HG03432 (cell line): Measurements from ENCODE around the gene EIF2B4.
A peak's percentile ranks its signal among the peaks of the same experiment; 100 is the strongest.
"Not testable (repeated sequence)": the region's sequence is repeated elsewhere in the genome, so short reads cannot be mapped to it uniquely, and the experiment has no call there.

Experiments used
- ATAC-seq: cut with Tn5 transposase; IDR thresholded peaks from one replicate; pipeline ENCODE4 v1.9.1; 2021; ENCODE audit warnings: mild to moderate bottlenecking, moderate library complexity; ENCODE audit not compliant: unreplicated experiment

EIF2B4 gene

DNA sequence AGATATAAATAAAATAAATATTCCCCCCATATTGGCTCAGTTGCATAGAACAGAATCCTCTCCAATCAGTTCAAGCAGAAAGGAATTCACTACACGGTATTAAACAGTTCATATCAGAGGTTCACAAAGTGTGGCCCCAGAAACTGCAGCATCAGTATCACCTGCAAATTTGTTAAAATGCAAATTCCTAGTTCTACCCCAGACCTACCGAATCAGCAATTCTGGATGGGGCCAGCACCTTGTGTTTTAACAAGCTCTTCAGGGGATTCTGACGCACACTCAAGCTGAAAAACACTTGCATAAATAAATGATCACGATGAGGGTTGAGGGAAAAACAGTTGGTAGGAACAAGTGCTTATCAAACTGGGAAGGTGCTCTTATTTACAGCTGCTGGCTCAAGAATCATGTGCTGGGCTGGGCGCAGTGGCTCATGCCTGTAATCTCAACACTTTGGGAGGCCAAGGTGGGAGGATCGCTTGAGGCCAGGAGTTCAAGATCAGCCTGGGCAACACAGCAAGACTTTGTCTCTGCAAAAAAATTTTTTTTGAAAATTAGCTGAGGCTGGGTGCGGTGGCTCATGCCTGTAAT, 19.9 kb downstream of the EIF2B4 start:
- ATAC-seq = no peak

DNA sequence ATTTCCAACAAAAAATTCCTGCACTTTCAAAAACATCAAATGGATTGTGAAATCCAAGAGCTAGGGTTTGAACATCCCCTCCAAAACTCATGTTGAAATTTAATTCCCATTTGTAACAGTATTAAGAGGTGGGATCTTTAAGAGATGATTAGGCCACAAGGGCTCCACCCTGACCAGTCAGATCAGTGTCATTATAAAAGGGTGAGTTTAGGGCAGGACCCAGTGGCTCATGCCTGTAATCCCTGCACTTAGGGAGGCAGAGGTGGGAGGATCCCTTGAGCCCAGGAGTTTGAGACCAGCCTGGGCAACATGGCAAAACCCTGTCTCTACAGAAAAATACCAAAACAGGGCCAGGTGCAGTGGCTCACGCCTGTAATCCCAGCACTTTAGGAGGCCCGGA, 22.5 kb downstream of the EIF2B4 start:
- ATAC-seq = no peak

DNA sequence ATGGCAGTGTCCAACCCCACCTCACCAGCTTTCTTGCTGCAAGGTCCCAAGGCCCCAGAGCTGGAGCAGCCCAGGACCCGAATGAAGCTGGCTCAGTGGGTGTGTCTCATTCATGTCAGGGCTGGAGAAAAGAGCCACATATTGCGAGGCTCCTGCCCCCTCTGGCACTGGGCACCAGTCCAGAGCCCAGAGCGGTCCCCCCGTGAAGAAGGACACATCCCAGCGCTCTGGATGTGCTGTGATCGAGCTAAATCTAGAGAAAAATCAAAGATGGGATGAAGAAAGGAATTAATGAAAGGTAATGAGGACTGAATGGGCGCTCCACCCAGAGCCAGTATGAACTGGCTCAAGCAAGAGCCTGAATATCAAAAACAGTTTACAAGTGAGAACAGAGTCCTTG, 34.0 kb downstream of the EIF2B4 start:
- ATAC-seq = no peak

DNA sequence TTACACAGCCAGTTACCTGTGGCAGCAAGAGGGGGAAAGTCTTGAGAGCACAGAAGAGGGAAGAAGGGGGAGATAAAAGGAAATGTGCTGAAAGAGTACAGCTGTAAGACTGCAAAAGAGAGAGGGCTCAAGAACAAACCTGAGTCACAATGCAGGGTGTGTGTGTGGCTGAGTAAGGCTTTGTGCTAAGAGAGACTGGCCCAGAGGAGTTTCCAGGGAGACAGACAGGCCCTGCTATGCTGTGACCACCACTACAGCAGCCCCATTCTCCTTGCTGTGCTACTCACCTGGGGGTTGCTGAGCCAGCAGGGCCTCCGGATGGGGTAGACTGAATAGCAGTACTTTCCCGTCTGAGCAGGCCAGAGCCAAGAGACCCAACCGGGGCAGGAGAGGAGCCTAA, 34.8 kb downstream of the EIF2B4 start:
- no peak for ATAC-seq

DNA sequence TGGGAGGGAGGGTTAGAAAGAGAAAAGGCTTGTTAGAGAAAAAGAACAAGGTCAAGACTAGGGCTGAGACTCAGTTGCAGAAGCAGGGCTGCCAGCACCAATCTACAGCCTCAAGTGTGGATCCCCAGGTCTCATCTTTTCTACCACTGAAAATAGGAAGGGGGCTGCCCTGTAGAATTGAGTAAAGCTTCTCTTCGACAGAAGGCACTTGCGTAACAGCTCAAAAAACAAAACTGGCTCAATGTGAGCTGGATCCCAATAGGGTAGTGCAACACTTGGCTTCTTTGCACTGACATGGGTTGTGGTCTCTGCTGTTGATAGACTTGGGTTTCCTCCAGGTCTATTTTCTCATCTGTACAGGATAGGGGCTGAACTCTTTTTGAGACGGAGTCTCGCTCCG, 45.4 kb downstream of the EIF2B4 start:
- no peak for ATAC-seq

DNA sequence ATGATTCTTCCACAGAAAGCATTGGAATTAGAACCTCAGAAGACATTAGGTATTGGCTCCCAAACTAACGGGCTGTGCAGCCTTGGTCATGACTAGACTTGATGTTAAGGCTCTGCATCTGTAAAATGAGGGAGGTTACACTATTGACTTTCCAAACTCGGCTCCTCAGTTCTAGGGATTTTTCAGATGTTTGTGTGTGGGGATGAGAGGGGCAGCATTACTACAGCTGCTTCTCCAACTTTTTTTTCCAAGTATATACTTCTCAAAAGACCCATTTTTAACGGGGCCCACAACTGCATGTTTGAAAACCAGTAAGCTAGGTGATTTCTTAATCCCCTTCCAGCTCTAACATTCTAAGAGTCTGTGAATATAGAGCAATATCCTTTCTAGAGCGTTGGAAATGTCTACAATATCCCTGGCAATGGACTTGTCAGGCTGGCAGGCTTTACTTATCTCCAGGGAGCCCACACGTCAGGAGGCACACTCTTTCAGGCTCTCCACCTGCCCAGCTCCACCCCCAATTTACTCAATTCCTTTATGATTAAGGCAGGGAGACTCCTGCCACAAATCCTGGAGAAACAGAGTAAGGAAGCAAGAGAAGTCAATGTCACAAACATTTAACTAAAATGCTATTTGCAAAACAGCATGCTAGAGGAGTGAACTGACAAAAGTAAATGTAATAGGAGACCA, 46.4 kb downstream of the EIF2B4 start:
- ATAC-seq = no peak

DNA sequence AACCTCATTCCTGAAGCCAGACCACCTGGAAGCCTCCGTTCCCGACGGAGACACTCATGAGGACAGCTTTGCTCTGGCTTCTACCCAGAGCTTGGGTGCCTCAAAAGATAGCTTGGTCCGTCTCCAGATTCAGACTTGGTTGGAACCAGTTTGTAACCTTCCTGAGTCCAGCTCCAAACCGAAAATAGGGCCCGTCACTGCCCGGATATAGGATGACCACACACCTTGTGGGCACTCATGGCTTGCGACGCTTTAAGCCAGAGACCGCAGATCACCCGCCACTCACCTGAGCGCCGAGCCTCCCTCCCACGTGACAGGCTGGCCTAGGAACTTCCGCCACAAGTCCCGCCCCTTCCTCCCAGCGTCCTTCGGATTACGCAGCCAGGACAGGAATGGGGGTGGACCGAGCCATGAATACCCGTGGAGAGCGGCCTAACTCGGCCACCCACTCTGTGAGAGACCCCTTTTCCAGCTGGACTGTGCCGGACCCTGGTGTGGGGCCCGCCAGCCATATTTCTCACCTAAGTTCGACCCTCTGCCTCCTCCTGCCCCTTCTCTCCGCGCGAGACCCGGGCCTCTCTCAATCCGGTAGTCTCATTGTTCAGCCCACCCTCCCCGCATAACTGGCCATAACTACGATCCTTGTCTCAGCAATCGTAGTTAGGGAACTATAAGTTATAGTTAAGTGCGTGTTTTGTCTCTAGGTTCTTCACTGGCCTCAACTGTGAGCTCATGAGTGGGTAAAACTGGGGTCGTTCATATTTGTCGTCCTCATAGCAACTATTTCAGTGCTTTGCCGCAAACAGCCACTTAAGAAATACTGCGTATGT, 47.2 kb downstream of the EIF2B4 start, which contains the start of gene MPV17:
TSS of gene MPV17 (minus strand) at position 332 of the 830 bp plus-strand sequence. CDS start 580 bp downstream, outside the sequence.
- peak; percentile 94 for ATAC-seq

DNA sequence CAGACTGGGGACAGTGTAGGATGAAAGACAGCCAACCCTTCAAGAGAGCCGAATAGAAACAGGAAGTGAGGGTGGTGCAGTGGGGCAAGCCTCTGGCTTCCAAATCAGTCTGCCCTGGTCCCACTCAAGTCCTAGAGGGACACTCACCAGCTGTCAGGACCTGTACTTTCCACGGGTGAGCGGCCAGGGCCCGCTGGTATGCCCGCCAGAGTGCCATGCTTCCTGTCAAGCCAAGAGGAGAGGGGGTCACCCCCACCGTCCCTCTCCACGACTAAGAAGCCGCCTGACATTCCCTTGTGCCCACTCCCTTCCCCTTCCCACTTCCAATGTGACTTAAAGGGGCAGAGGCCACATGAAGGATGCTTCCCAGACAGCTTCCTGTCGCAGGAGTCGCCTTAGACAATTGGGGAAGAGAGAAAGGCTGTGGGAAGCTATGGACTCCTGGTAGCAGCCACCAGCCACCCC, 47.8 kb downstream of the EIF2B4 start:
- ATAC-seq = peak; percentile 33

DNA sequence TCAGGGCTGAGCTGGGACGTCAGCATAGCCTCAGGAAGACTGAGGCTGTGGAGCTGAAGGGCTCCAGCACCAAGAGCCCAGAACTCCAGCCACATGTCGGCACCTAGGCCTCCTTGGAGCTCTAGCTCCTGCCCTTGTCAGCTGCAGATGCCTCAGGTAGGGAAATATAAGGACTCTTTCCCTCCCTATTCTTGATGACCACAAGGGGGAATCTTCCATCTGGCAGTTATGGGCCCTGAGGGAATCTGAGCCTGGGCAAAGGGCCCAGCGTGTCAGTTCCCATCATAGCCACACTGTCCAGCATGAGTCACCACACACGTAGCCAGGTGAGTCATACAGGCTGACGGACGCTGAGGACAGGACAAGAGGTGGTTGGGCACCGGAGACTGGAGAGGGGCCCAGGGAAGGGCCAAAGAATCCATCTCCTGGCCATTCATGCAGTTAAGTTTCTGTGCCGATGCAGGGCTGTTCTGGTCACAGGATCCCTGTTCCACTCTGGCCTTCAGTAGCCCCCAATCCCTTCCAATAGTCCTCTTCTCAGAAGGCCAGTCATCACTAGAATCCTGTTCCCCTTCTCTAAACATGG, 49.1 kb downstream of the EIF2B4 start:
- ATAC-seq = no peak

DNA sequence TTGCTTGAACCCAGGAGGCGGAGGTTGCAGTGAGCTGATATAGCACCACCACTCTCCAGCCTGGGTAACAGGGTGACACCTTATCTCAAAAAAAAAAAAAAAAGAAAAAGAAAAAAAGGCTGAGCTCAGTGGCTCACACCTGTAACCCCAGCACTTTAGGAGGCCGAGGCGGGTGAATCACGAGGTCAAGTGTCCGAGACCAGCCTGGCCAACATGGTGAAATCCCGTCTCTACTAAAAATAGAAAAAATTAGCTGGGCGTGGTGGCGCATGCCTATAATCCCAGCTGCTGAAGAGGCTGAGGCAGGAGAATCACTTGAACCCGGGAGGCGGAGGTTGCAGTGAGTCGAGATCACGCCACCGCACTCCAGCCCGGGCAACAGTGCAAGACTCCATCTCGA, 50.3 kb downstream of the EIF2B4 start:
- not testable (repeated sequence) for ATAC-seq

DNA sequence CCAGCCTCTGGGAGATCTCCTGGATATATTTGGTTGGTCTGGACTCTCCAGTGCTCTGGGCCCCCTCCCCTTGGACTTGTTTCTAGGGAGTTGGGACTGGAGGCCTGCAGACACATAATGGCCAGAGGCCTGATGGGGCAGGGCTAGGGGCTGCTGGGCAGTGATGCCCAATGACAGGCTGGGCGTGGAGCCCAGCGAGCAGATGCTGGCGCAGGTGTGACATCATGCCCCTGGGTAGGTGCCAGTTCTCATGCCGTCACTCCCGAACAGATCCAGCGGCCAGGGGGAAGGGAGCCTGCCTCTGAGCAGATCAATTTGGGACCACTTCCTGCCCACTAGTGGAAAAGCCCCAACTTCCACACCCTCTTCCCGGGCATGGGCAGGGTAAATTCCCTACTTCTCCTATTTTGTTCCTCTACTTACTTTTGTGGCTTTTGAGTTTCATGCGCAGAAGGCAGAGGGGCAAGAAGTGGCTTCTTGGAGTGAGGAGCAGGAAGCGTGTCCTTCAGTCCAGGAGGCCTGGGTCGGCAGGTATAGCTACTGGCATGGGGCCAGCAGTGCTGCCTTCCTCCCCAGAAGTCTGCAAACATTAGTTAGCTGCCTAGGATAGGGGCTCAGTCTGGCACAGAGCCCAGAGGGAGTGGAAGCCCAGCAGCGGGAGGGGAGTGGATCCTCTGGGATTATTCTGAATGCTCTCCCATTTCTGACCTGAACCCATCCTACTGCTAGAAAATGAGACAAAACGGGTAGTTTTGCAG, 53.3 kb downstream of the EIF2B4 start:
- no peak for ATAC-seq

DNA sequence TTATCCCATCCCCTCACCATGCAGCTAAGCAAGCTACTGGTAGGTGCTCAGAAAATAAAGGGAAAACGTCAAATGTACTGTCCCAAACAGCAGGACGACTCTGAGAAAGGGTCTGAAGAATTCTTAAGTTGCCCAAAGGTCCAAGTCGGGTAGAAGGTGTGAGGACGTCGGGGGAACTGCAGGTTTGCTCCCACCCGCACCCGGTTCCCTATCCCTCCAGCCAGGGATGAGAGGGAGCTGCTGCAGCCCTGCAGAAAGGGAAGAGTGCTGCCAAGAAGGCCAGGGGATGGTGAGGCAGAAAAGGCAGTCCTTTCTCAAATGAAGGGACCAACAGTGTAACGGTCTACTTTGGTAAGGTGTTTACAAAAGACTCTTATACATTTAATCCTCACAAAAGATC, 55.0 kb downstream of the EIF2B4 start:
- ATAC-seq = no peak

DNA sequence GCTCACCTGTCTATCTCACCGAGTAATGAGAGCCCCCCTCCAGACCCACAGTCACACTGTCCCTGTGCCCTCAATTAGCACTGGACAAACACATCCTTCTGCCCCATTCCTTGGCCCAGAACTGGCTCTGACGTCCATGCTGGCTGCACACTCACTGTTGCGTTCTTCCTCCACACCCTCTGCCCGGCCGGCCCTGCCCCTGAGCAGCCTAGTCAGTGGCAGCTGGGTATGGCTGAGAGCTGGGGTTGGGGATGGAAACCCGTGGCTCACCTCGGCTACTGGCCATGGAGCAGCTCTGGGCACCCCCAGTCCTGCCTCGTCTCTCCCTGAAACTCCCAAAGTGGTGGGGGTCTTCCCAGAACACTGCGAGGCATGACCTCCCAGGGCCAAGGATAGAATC, 55.4 kb downstream of the EIF2B4 start:
- ATAC-seq = no peak
